ENCODE data around the gene FNDC5. TPM values are rescaled to one million over a fixed set of nuclear protein-coding genes. Genes with fewer than 3 reads are reported as not detected.
A peak's percentile ranks its signal among the peaks of the same experiment; 100 is the strongest.

FNDC5 gene
- total and polyA plus RNA-seq, 9 of the 15 experiments (the other 6 are each of a cell fraction or from before 2014, with no cell fraction given) = 0.06 to 2.1 (median 0.22) TPM

- TF ChIP-seq E2F8 (IDR thresholded peaks at IDR 0.05; ENCODE audit: low read depth, partially characterized antibody) = no peak
- 0 out of 2 replicates have a peak, but pooled peaks have one; percentile 21 for TF ChIP-seq EGR1 (conservative IDR thresholded peaks at IDR 0.05)
- no peak for TF ChIP-seq ZNF740 (CRISPR knock-in tag; IDR thresholded peaks at IDR 0.05)
- TF ChIP-seq ZNF740 (tag; IDR thresholded peaks at IDR 0.05) = no peak
- TF ChIP-seq THRA (IDR thresholded peaks at IDR 0.05) = no peak
- no peak for TF ChIP-seq TAF9B (IDR thresholded peaks at IDR 0.05; ENCODE audit: partially characterized antibody)
- TF ChIP-seq MBD1 (CRISPR knock-in tag; IDR thresholded peaks at IDR 0.05) = no peak
- TF ChIP-seq ZBTB40 (IDR thresholded peaks at IDR 0.05) = peak; percentile 5; the same call in 1 of the 2 replicates
- no peak for TF ChIP-seq ZBTB40 (CRISPR knock-in tag; IDR thresholded peaks at IDR 0.05)
- TF ChIP-seq BRD9 (IDR thresholded peaks at IDR 0.05; ENCODE audit: low read depth, partially characterized antibody) = no peak
- no peak for TF ChIP-seq CAMTA2 (CRISPR knock-in tag; conservative IDR thresholded peaks at IDR 0.05)
Observed at GRCh38 chr1:32901823-32902534, 31.3 kb upstream of the FNDC5 start (continued).

Measured in K562 (cell line).